Activated CD4-positive, alpha-beta T cell treated with anti-CD3 and anti-CD28 coated beads for 36 hours (primary cell): ENCODE measurements around the gene GPRIN1. TPM values are rescaled to one million over a fixed set of nuclear protein-coding genes. Genes with fewer than 3 reads are reported as not detected.

Experiments
- ATAC-seq: fragments of 200-7000 bp; cut with Tn5 transposase; one replicate; pipeline ENCODE4 v1.10.0; 2021; ENCODE audit warnings: mild to moderate bottlenecking, moderate library complexity
- CTCF ChIA-PET: fragments of 350-600 bp; sonication (Branson Sonifier 250); formaldehyde crosslinking; loops from one replicate; lab custom pipeline; 2021; ENCODE audit warnings: antibody characterized with exemption; lab: Charles Lee
- POLR2A ChIA-PET: fragments of 350-600 bp; sonication (Branson Sonifier 250); formaldehyde crosslinking; loops from one replicate; lab custom pipeline; 2021; ENCODE audit warnings: antibody characterized with exemption, inconsistent platforms; lab: Charles Lee
- DNase-seq: peaks from one replicate; pipeline ENCODE4 v3.0.0-alpha.2; 2020
- H3K27ac Mint-ChIP-seq: one replicate; pipeline ENCODE4 v1.8.0; 2021; ENCODE audit warnings: mixed read lengths
- H3K27me3 Mint-ChIP-seq: one replicate; pipeline ENCODE4 v1.8.0; 2021; ENCODE audit warnings: mixed read lengths
- H3K36me3 Mint-ChIP-seq: one replicate; pipeline ENCODE4 v1.8.0; 2021; ENCODE audit warnings: low read depth, mixed read lengths
- H3K4me1 Mint-ChIP-seq: one replicate; pipeline ENCODE4 v1.8.0; 2021; ENCODE audit warnings: mixed read lengths
- H3K4me3 Mint-ChIP-seq: one replicate; pipeline ENCODE4 v1.8.0; 2021; ENCODE audit warnings: mild to moderate bottlenecking, moderate library complexity, mixed read lengths
- H3K9me3 Mint-ChIP-seq: one replicate; pipeline ENCODE4 v1.8.0; 2021; ENCODE audit warnings: low read depth, mixed read lengths
- intact Hi-C, 2 experiments: fragments of 100-400 bp; cut with DNase I in 1 of 2; cut with micrococcal nuclease in 1 of 2; formaldehyde crosslinking; loops; one replicate each; pipeline versions ENCODE4 v1.14.2 to v1.15.1; 2022 to 2024; cut with DNase I, micrococcal nuclease
- total RNA-seq, 2 experiments: library from RNA; stranded (reverse); gene quantifications; one replicate each; pipeline ENCODE4 v1.2.3, GENCODE V29; 2021

GPRIN1 gene
- total RNA-seq, 2 experiments from 2014 or later: 3.8 to 4.1 TPM

GRCh38 chr5:176650354-176650884, 40.5 kb upstream of the GPRIN1 start:
- CTCF ChIA-PET: interaction anchor here (0.7 to 7.2 kb wide), 2 partner anchors 9 to 308 kb away, joined by 3 to 56 read pairs; no protein-coding TSS in a partner anchor
- DNase-seq (no peak), ATAC-seq (no peak)
- Mint-ChIP-seq H3K9me3 (no peaks in the 10 kb centered on the region), H3K4me1 (peaks cover 62% of the 10 kb centered on the region), H3K36me3 (peaks cover 12% of the 10 kb centered on the region), H3K4me3 (no peak overlapping the region), H3K27ac (no peak overlapping the region), H3K27me3 (no peaks in the 10 kb centered on the region)
- intact Hi-C loops: loop anchor here in 1 of 2 experiments (5.0 kb wide), 1 partner anchor 252 kb away; no protein-coding TSS in a partner anchor
- POLR2A ChIA-PET: no interaction called here

GRCh38 chr5:176648474-176649194, 38.7 kb upstream of the GPRIN1 start:
- Mint-ChIP-seq H3K9me3 (no peaks in the 10 kb centered on the region), H3K27ac (peak overlapping the region; percentile 39)

GRCh38 chr5:176647843-176648473, 38.0 kb upstream of the GPRIN1 start:
- POLR2A ChIA-PET: interaction anchor here (1.2 kb wide), 1 partner anchor 254 kb away, joined by 3 read pairs; no protein-coding TSS in a partner anchor
- DNase-seq: peak; percentile 43

More at GRCh38 chr5:176648474-176649194, 38.7 kb upstream of the GPRIN1 start:
- ATAC-seq (no peak), DNase-seq (peak; percentile 36)
- peaks cover 10% of the 10 kb centered on the region for H3K36me3 Mint-ChIP-seq
- peak overlapping the region; percentile 81 for H3K4me3 Mint-ChIP-seq
- intact Hi-C loops: loop anchor here in 1 of 2 experiments (5.0 kb wide), 1 partner anchor 664 kb away; the partner anchor contains the start of gene MXD3
- no peaks in the 10 kb centered on the region for H3K27me3 Mint-ChIP-seq
- POLR2A ChIA-PET: no interaction called here
- CTCF ChIA-PET: interaction anchor here (0.6 to 7.2 kb wide), 2 partner anchors 10 to 20 kb away, joined by 4 to 56 read pairs; no protein-coding TSS in a partner anchor
- peaks cover 50% of the 10 kb centered on the region for H3K4me1 Mint-ChIP-seq

GRCh38 chr5:176647030-176647842, 37.3 kb upstream of the GPRIN1 start, which contains the start of gene TSPAN17:
TSS of gene TSPAN17 (plus strand) at chr5:176647484. CDS start at chr5:176647616, 132 bp downstream.
- Mint-ChIP-seq H3K36me3 (peaks cover 2% of the 10 kb centered on the region), H3K4me3 (peak within 1 kb of the TSS; percentile 81), H3K27ac (peak within 1 kb of the TSS; percentile 87), H3K9me3 (no peaks in the 10 kb centered on the region), H3K27me3 (no peaks in the 10 kb centered on the region), H3K4me1 (peaks cover 36% of the 10 kb centered on the region)
- ChIA-PET POLR2A (interaction anchor here (1.2 kb wide), 2 partner anchors 13 to 254 kb away, joined by 3 read pairs; no protein-coding TSS in a partner anchor), CTCF (interaction anchor here (0.7 to 7.2 kb wide), 6 partner anchors 12 to 662 kb away, joined by 3 to 56 read pairs (median 4); partner anchors contain the start of genes EIF4E1B, FAF2 and SNCB)
- DNase-seq (peak; percentile 100), ATAC-seq (peak; percentile 95)
- intact Hi-C loops: loop anchor here (1.0 to 5.0 kb wide), 14 partner anchors 17 to 1169 kb away; partner anchors contain the start of genes GPRIN1 (in 2 of the 2), CLTB (in 1 of the 2), EIF4E1B (in 1 of the 2) and FAF2 (in 1 of the 2)

More at GRCh38 chr5:176647843-176648473, 38.0 kb upstream of the GPRIN1 start:
- H3K4me3 Mint-ChIP-seq: peak overlapping the region; percentile 81
- ATAC-seq: no peak
- peaks cover 43% of the 10 kb centered on the region for H3K4me1 Mint-ChIP-seq
- CTCF ChIA-PET: interaction anchor here (0.8 to 7.2 kb wide), 2 partner anchors 11 to 75 kb away, joined by 4 to 56 read pairs; no protein-coding TSS in a partner anchor
- H3K9me3 Mint-ChIP-seq: no peaks in the 10 kb centered on the region
- peaks cover 6% of the 10 kb centered on the region for H3K36me3 Mint-ChIP-seq
- H3K27me3 Mint-ChIP-seq: no peaks in the 10 kb centered on the region
- H3K27ac Mint-ChIP-seq: peak overlapping the region; percentile 83
- intact Hi-C loops: loop anchor here (1.0 to 5.0 kb wide), 14 partner anchors 18 to 1170 kb away; partner anchors contain the start of genes GPRIN1 (in 2 of the 2), CLTB (in 1 of the 2), EIF4E1B (in 1 of the 2) and FAF2 (in 1 of the 2)

GRCh38 chr5:176646707-176647029, 36.7 kb upstream of the GPRIN1 start:
- Mint-ChIP-seq H3K4me3 (peak overlapping the region; percentile 81), H3K36me3 (peaks cover 2% of the 10 kb centered on the region), H3K4me1 (peaks cover 31% of the 10 kb centered on the region), H3K9me3 (no peaks in the 10 kb centered on the region), H3K27me3 (no peaks in the 10 kb centered on the region), H3K27ac (peak overlapping the region; percentile 87)
- DNase-seq (no peak), ATAC-seq (peak; percentile 21)
- POLR2A ChIA-PET: interaction anchor here (1.2 kb wide), 1 partner anchor 12 kb away, joined by 3 read pairs; no protein-coding TSS in a partner anchor
- intact Hi-C loops: loop anchor here (1.0 to 5.0 kb wide), 14 partner anchors 16 to 1168 kb away; partner anchors contain the start of genes GPRIN1 (in 2 of the 2), CLTB (in 1 of the 2), EIF4E1B (in 1 of the 2) and FAF2 (in 1 of the 2)
- CTCF ChIA-PET: interaction anchor here (0.7 to 7.2 kb wide), 5 partner anchors 12 to 663 kb away, joined by 3 to 56 read pairs (median 3); partner anchors contain the start of gene FAF2

GRCh38 chr5:176646049-176646706, 36.2 kb upstream of the GPRIN1 start:
- POLR2A ChIA-PET: interaction anchor here (1.2 kb wide), 1 partner anchor 12 kb away, joined by 3 read pairs; no protein-coding TSS in a partner anchor
- H3K9me3 Mint-ChIP-seq: no peaks in the 10 kb centered on the region
- no peak for DNase-seq

GRCh38 chr5:176644878-176645670, 35.1 kb upstream of the GPRIN1 start:
- POLR2A ChIA-PET: no interaction called here

More at GRCh38 chr5:176646049-176646706, 36.2 kb upstream of the GPRIN1 start:
- CTCF ChIA-PET: interaction anchor here (0.7 to 7.2 kb wide), 5 partner anchors 13 to 663 kb away, joined by 3 to 56 read pairs (median 3); partner anchors contain the start of gene FAF2
- ATAC-seq: no peak
- Mint-ChIP-seq H3K36me3 (peaks cover 2% of the 10 kb centered on the region), H3K4me3 (peak overlapping the region; percentile 81), H3K4me1 (peaks cover 31% of the 10 kb centered on the region), H3K27ac (peak overlapping the region; percentile 87), H3K27me3 (no peaks in the 10 kb centered on the region)
- intact Hi-C loops: loop anchor here (2.0 to 5.0 kb wide), 4 partner anchors 35 to 666 kb away; partner anchors contain the start of genes GPRIN1 (in 1 of the 2), MXD3 (in 1 of the 2) and ZNF346 (in 1 of the 2)

GRCh38 chr5:176644294-176644693, 34.3 kb upstream of the GPRIN1 start:
- DNase-seq (no peak), ATAC-seq (no peak)
- H3K27me3 Mint-ChIP-seq: no peaks in the 10 kb centered on the region
- ChIA-PET POLR2A (interaction anchor here (0.6 kb wide), 1 partner anchor 215 kb away, joined by 3 read pairs; no protein-coding TSS in a partner anchor), CTCF (interaction anchor here (0.5 kb wide), 1 partner anchor 14 kb away, joined by 4 read pairs; the partner anchor contains the start of genes EIF4E1B and SNCB)
- intact Hi-C loops: no loop called here
- H3K4me1 Mint-ChIP-seq: peaks cover 24% of the 10 kb centered on the region
- H3K4me3 Mint-ChIP-seq: no peak overlapping the region
- no peak overlapping the region for H3K27ac Mint-ChIP-seq
- H3K36me3 Mint-ChIP-seq: no peaks in the 10 kb centered on the region
- no peaks in the 10 kb centered on the region for H3K9me3 Mint-ChIP-seq

More at GRCh38 chr5:176644878-176645670, 35.1 kb upstream of the GPRIN1 start:
- CTCF ChIA-PET: interaction anchor here (0.6 to 0.8 kb wide), 2 partner anchors 32 to 85 kb away, joined by 3 to 4 read pairs; no protein-coding TSS in a partner anchor
- H3K4me3 Mint-ChIP-seq: no peak overlapping the region
- H3K9me3 Mint-ChIP-seq: no peaks in the 10 kb centered on the region
- ATAC-seq: no peak
- peaks cover 27% of the 10 kb centered on the region for H3K4me1 Mint-ChIP-seq
- H3K36me3 Mint-ChIP-seq: no peaks in the 10 kb centered on the region
- H3K27ac Mint-ChIP-seq: no peak overlapping the region
- no peak for DNase-seq
- intact Hi-C loops: loop anchor here in 1 of 2 experiments (5.0 kb wide), 1 partner anchor 667 kb away; the partner anchor contains the start of gene MXD3
- H3K27me3 Mint-ChIP-seq: no peaks in the 10 kb centered on the region
